Neural progenitor cell (in vitro differentiated cells): ENCODE measurements around the gene TP53BP1. TPM values are rescaled to one million over a fixed set of nuclear protein-coding genes. Genes with fewer than 3 reads are reported as not detected.

ENCODE experiments used
- DNase-seq: peaks from one replicate; pipeline ENCODE4 v3.0.0-alpha.2; 2016; ENCODE audit warnings: low spot score
- H2AFZ ChIP-seq: fragments of 200-600 bp; sonication (generic); replicated peaks from 2 replicates; pipeline ENCODE4 v1.6.1; 2016; ENCODE audit warnings: antibody characterized with exemption
- H3F3A ChIP-seq: fragments of 200-600 bp; sonication (generic); 2 replicates; pipeline ENCODE4 v1.6.1; 2016; ENCODE audit warnings: antibody characterized with exemption, low read depth
- H3K27ac ChIP-seq: fragments of 200-600 bp; sonication (generic); 2 replicates; pipeline ENCODE4 v1.5.1; 2016; ENCODE audit warnings: mild to moderate bottlenecking
- H3K27me3 ChIP-seq: fragments of 200-600 bp; sonication (generic); 2 replicates; pipeline ENCODE4 v1.6.1; 2016; ENCODE audit warnings: mild to moderate bottlenecking, moderate library complexity
- H3K36me3 ChIP-seq: fragments of 200-600 bp; sonication (generic); 2 replicates; pipeline ENCODE4 v1.5.1; 2016
- H3K4me1 ChIP-seq: fragments of 200-600 bp; sonication (generic); 2 replicates; pipeline ENCODE4 v1.6.1; 2016; ENCODE audit warnings: mixed run types
- H3K4me2 ChIP-seq: fragments of 200-600 bp; sonication (generic); 2 replicates; pipeline ENCODE4 v1.6.1; 2016
- H3K4me3 ChIP-seq: fragments of 200-600 bp; sonication (generic); 2 replicates; pipeline ENCODE4 v1.5.1; 2016
- H3K79me2 ChIP-seq: fragments of 200-600 bp; sonication (generic); 2 replicates; pipeline ENCODE4 v1.6.1; 2016; ENCODE audit warnings: low read depth
- H3K9ac ChIP-seq: fragments of 200-600 bp; sonication (generic); 2 replicates; pipeline ENCODE4 v1.6.1; 2016
- H3K9me3 ChIP-seq: fragments of 200-600 bp; sonication (generic); 2 replicates; pipeline ENCODE4 v1.5.1; 2016; ENCODE audit warnings: low read depth
- H4K20me1 ChIP-seq: fragments of 200-600 bp; sonication (generic); 2 replicates; pipeline ENCODE4 v1.6.1; 2016; ENCODE audit warnings: low read depth
- H3K27ac Mint-ChIP-seq: 3 replicates; pipeline ENCODE4 v1.8.0; 2021; ENCODE audit warnings: mixed read lengths
- H3K27me3 Mint-ChIP-seq: 2 replicates; pipeline ENCODE4 v1.8.0; 2022; ENCODE audit warnings: low read depth, mild to moderate bottlenecking, inconsistent platforms, moderate library complexity, mixed read lengths; ENCODE audit not compliant: insufficient read depth
- H3K36me3 Mint-ChIP-seq: 3 replicates; pipeline ENCODE4 v1.8.0; 2021; ENCODE audit warnings: mixed read lengths
- H3K4me1 Mint-ChIP-seq: 3 replicates; pipeline ENCODE4 v1.8.0; 2021; ENCODE audit warnings: mixed read lengths
- H3K4me3 Mint-ChIP-seq: 3 replicates; pipeline ENCODE4 v1.8.0; 2021; ENCODE audit warnings: mild to moderate bottlenecking, moderate library complexity, mixed read lengths
- H3K9me3 Mint-ChIP-seq: 3 replicates; pipeline ENCODE4 v1.8.0; 2020; ENCODE audit warnings: mixed read lengths
- CTCF ChIP-seq: fragments of 200-600 bp; sonication (generic); IDR thresholded peaks from 2 replicates; pipeline ENCODE4 v1.5.1; 2017; ENCODE audit warnings: antibody characterized with exemption, mild to moderate bottlenecking
- EZH2 ChIP-seq: fragments of 200-600 bp; sonication (generic); IDR thresholded peaks from 2 replicates; pipeline ENCODE4 v1.6.1; 2017; ENCODE audit warnings: antibody characterized with exemption, mild to moderate bottlenecking, moderate library complexity
- EZH2phosphoT487 ChIP-seq: fragments of 200-600 bp; sonication (generic); IDR thresholded peaks from 2 replicates; pipeline ENCODE4 v1.6.1; 2017; ENCODE audit warnings: antibody characterized with exemption
- total RNA-seq: library from RNA; depleted of rRNA; stranded (reverse); fragments of >200 nt; gene quantifications from 2 replicates; pipeline ENCODE4 v1.2.3, GENCODE V29; 2015; ENCODE audit warnings: low replicate concordance

Gene TP53BP1
- total RNA-seq, 1 donor from 2014 or later = 66.5 TPM

GRCh38 chr15:43508421-43508820 lies 15.5 kb upstream of the TP53BP1 start:
- H3K27me3 ChIP-seq = peaks cover 14% of the 10 kb centered on the region
- Mint-ChIP-seq H3K9me3 (no peaks in the 10 kb centered on the region), H3K27ac (peak overlapping the region; percentile 80), H3K4me3 (peak overlapping the region; percentile 90), H3K4me1 (peaks cover 56% of the 10 kb centered on the region), H3K36me3 (peaks cover 9% of the 10 kb centered on the region), H3K27me3 (peaks cover 6% of the 10 kb centered on the region)
- peak overlapping the region; percentile 84 for H3K4me2 ChIP-seq
- H3F3A ChIP-seq = peaks cover 27% of the 10 kb centered on the region
- peaks cover 22% of the 10 kb centered on the region for H3K4me1 ChIP-seq
- no peak overlapping the region for H2AFZ ChIP-seq
- no peaks in the 10 kb centered on the region for H3K36me3 ChIP-seq
- no peak for DNase-seq
- H3K27ac ChIP-seq = no peak overlapping the region
- no peaks in the 10 kb centered on the region for H3K79me2 ChIP-seq
- H3K9me3 ChIP-seq = no peaks in the 10 kb centered on the region
- TF ChIP-seq EZH2phosphoT487 (no peak), EZH2 (no peak), CTCF (no peak)
- H3K4me3 ChIP-seq = no peak overlapping the region
- H3K9ac ChIP-seq = no peak overlapping the region
- H4K20me1 ChIP-seq = no peaks in the 10 kb centered on the region

- H3K4me3 ChIP-seq = no peak overlapping the region
- H3K4me1 ChIP-seq = peaks cover 15% of the 10 kb centered on the region
- no peaks in the 10 kb centered on the region for H3K79me2 ChIP-seq
- H3K4me2 ChIP-seq = no peak overlapping the region
- no peak overlapping the region for H3K4me3 Mint-ChIP-seq
- TF ChIP-seq EZH2 (no peak), EZH2phosphoT487 (no peak), CTCF (no peak)
- H2AFZ ChIP-seq = no peak overlapping the region
- no peaks in the 10 kb centered on the region for H3K27me3 ChIP-seq
- peak overlapping the region; percentile 78 for H3K27ac Mint-ChIP-seq
- no peak for DNase-seq
- H3K36me3 ChIP-seq = no peaks in the 10 kb centered on the region
- no peaks in the 10 kb centered on the region for H4K20me1 ChIP-seq
- no peaks in the 10 kb centered on the region for H3K36me3 Mint-ChIP-seq
- no peaks in the 10 kb centered on the region for H3K9me3 Mint-ChIP-seq
- H3K27me3 Mint-ChIP-seq = peaks cover 2% of the 10 kb centered on the region
- no peak overlapping the region for H3K9ac ChIP-seq
- peaks cover 36% of the 10 kb centered on the region for H3K4me1 Mint-ChIP-seq
- H3K27ac ChIP-seq = no peak overlapping the region
- no peaks in the 10 kb centered on the region for H3K9me3 ChIP-seq
- peaks cover 16% of the 10 kb centered on the region for H3F3A ChIP-seq
Measured at GRCh38 chr15:43505738-43506137, 12.8 kb upstream of the TP53BP1 start.

- Mint-ChIP-seq H3K4me3 (no peak overlapping the region), H3K4me1 (peaks cover 2% of the 10 kb centered on the region), H3K27ac (no peak overlapping the region), H3K27me3 (peaks cover 2% of the 10 kb centered on the region), H3K36me3 (no peaks in the 10 kb centered on the region), H3K9me3 (no peaks in the 10 kb centered on the region)
- TF ChIP-seq EZH2 = no peak
- no peak for TF ChIP-seq CTCF
- no peak for TF ChIP-seq EZH2phosphoT487
- Histone ChIP-seq H3K4me3 (no peak overlapping the region), H3K9me3 (no peaks in the 10 kb centered on the region), H3F3A (no peaks in the 10 kb centered on the region), H3K27ac (no peak overlapping the region), H3K9ac (no peak overlapping the region), H2AFZ (no peak overlapping the region), H4K20me1 (no peaks in the 10 kb centered on the region), H3K27me3 (no peaks in the 10 kb centered on the region), H3K79me2 (no peaks in the 10 kb centered on the region), H3K4me2 (no peak overlapping the region), H3K36me3 (no peaks in the 10 kb centered on the region), H3K4me1 (no peaks in the 10 kb centered on the region)
- DNase-seq = no peak
Measured at GRCh38 chr15:43499635-43500034, 6.7 kb upstream of the TP53BP1 start.
